ENCODE data around the gene URB2.
"Not testable (repeated sequence)": the region's sequence is repeated elsewhere in the genome, so short reads cannot be mapped to it uniquely, and the experiment has no call there.

URB2 gene

DNA sequence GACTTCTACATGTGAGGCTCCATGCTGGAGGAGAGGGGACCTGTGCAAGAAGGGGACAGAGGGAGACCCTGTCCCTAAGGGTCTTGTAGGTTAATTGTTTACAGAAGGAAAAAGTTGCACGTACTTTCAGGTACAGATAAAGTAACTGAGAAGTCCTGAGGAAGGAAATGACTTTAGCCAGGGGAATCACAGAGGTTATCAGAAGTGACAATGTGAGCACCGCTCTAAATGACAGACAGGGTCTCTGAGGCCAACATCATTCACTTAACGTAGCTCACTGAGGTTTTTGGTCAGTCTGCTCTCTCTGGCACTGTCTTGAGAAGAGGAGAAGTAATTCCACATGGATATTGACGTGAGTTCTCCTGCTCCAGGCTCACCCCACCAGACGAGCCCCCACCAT lies 12.1 kb upstream of the URB2 start:
- DNase-seq: no peak

- no peak for DNase-seq
These were observed 11.3 kb upstream of the URB2 start for GRCh38 chr1:229614701-229615100.

DNA sequence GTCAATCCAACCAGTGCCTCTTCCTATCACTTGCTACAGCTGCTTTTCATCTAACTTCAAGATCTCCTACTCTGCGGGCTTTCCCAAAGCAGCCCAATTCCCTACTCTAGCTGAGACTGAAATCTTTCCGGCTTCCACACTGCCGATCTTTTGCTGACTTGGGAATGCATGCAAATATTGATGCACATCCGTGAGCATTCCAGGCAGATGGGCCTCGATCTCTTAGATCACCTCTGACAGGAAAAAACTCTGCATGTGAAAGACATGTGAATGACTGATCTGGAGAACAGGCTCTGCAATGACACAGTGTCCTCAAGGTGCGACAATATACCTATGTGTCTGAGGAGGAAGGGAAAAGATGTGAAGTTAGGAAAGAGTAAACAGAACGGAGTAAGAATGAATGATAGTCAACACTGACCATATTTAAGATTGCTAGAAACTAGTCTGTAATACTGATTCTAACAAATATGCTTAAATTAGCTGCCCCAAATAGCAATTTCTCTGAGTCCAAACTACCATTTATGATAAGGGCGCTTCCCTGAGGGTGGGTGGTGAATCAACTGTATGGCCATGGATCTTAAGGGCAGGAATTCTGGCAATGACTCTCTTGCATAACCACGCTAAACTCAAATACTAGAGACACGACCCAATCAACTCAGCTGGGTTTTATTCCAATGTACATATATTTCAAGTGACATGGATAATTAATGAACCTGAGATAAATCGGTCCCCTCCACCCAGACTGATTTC lies 8.5 kb upstream of the URB2 start:
- DNase-seq: no peak

DNA sequence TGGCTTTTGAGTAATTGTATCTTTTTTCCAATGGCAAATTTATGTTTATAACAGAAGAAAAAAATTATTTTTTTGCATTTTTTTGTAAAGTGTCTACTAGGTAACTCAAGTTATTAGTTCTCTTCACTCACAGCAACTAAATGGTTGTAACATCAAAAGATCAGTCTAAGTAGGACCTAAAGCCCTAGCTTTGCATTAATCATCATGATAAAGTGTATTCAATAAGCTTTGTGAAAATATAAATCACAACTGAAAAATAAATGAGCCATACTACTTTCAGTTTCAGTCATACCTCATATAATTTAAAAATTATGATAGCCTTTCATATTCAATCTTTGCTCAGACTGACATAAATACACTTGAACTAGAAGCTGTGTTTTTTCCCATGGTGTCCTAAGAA lies 7.0 kb upstream of the URB2 start:
- DNase-seq: no peak

- DNase-seq: no peak
These were observed 6.4 kb upstream of the URB2 start for GRCh38 chr1:229619614-229620013.

- DNase-seq: no peak
These were observed 5.2 kb upstream of the URB2 start for GRCh38 chr1:229620876-229621275.

DNA sequence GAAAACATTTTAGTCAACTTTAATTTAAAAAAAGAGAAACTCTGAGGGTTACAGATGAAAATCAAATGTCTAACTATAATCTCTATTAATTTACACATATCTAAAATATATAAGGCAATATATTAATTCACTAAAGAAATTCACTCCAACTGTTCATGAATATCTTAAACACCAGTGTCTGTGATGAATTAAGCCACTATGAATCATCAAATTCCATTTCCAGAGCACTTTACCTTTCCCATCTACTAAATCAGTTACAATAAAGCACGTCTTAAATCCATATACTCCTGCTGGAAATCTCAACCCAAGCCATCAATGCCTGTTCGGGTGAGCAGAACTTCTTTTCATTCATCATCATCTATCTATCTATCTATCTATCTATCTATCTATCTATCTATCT lies 4.4 kb upstream of the URB2 start:
- DNase-seq: no peak

GRCh38 chr1:229622641-229623120 lies 3.4 kb upstream of the URB2 start:
- DNase-seq: not testable (repeated sequence)

GRCh38 chr1:229623225-229623624 lies 2.8 kb upstream of the URB2 start:
- DNase-seq: no peak

DNA sequence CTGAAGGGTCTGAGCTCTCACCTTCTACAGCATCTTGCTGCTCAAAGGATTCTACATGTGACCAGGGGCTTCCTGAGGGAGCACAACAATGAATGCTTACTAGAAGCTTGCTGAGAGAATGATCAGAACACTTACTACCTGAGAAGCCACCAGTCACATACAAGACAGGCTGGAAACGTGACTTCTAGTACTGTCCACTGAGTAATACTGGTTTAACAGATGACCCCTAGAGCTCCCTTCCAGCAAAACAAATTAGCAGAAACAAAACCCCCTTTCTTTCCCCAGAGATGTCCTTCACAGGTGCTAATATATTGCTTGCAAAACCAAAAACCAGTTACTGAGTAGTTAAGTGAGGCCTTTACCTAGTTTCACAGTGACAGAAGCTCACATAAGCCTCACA lies 2.2 kb upstream of the URB2 start:
- no peak for DNase-seq

DNA sequence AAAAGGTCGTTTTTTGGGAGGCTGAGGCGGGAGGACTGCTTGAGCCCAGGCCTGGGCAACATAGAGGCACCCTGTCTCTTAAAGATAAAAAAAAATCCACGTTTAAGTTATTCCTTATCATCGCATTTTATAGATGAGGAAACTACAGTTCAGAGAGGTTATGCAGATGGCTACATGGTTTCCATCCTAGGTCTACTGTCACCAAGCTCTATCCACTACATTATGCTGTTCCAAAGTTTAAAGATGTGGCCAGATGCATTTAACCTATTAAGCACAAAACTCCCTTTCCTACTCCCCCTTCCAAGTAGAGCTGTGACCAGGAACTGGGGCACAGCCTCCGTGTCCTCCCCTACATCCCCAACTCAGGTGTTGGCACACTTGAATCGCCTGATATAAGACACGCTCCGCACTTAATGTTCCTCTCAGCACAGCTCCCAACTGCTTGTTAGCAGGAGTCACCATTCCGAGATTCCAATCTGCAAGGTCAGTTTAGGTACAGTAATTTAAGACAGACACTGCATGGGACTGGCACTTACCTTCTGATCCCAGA lies 1.5 kb upstream of the URB2 start:
- DNase-seq: no peak

GRCh38 chr1:229625071-229625914 lies 754 bp upstream of the URB2 start:
- peak in 34 of 51 donors; percentile 18 to 81 (median 50) for DNase-seq

GRCh38 chr1:229627003-229627402 lies 956 bp downstream of the URB2 start:
- no peak for DNase-seq

GRCh38 chr1:229629261-229629660 lies 3.2 kb downstream of the URB2 start:
- no peak for DNase-seq

GRCh38 chr1:229631148-229631547 lies 5.1 kb downstream of the URB2 start:
- no peak for DNase-seq

GRCh38 chr1:229631966-229632365 lies 5.9 kb downstream of the URB2 start:
- no peak for DNase-seq

DNA sequence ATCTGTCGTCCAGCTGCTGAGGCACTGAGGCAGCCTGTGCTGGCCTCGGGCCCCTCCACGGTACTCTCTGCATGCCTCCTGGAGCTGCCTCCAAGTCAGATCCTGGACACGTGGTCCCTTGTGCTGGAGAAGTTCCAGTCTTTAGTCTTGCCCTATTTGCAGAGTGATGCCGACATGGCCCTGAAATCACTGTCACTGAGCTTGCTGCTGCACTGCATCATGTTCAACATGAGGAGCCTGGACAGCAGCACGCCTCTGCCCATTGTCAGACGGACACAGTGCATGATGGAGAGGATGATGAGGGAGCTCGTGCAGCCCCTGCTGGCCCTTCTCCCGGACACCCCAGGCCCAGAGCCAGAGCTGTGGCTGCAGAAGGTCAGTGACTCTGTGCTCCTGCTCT lies 10.0 kb downstream of the URB2 start:
- DNase-seq: no peak

DNA sequence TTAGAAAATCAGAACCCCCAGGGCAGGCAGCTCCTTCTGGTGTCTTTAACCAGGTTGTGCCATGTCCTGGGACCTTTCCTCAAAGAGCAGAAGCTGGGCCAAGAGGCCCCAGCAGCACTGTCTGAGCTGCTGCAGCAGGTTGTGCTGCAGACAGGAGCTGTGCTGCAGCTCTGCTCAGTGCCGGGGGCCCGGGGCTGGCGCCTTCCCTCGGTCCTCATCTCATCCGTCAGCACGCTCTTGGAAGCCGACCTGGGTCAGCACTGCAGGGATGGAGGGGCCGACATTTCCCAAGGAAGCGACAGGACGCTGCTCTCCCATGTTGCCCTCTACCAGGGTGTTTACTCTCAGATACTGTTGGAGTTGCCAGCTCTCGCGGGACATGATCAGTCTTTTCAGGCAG lies 11.7 kb downstream of the URB2 start:
- DNase-seq: no peak

GRCh38 chr1:229640455-229640854 lies 14.4 kb downstream of the URB2 start:
- DNase-seq: no peak

DNA sequence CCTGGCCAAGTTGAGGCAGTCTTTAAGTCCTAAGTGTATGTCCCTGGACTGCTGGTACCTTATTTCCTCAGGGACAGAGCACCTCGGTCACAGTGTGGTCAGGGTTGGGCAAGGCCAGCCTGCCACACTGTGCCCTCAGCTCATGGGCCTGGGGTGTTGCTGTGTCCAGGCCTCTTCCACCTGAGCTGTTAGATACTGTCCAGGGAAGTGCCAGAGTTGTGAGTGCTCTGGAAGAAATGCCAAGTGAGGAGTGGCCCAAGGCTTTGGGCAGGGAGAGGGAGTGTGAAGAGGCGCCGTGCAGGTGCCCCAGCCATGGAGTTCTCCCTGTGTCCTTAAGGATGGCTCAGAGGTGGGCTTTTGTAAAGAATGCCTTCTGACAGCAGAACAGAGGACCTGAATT lies 15.3 kb downstream of the URB2 start:
- no peak for DNase-seq

DNA sequence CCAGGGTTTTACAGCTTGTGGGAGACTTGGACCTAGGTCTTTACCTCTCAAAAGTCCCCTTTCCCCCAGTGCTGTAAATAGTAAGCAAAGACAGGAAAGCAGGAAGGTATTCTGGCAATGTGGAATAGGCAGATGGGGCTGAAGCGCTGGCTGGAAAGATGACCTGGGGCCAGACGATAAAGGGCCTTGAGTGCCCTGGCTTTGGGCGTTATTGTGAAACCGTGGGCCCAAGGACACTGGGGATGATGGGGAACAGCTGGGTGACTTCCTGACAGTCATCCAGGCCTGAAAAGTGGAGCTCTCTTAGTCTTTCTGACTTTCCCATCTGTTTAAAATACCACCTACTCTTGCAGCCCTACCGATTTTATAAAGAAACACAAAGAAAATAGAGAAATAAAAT lies 16.3 kb downstream of the URB2 start:
- no peak for DNase-seq

GRCh38 chr1:229642970-229643369 lies 16.9 kb downstream of the URB2 start:
- DNase-seq: no peak
